GM12873 (cell line): ENCODE data around the gene PCGF2.

Experiments
- CTCF ChIP-seq: IDR thresholded peaks from 2 replicates; pipeline ENCODE4 v1.5.1; 2012; ENCODE audit warnings: low read depth, mild to moderate bottlenecking, moderate library complexity, low read length, control low read depth; ENCODE audit not compliant: insufficient read depth; ENCODE audit errors: missing control alignments

PCGF2 gene

GRCh38 chr17:38762231-38762630 lies 14.1 kb upstream of the PCGF2 start:
- no peak for TF ChIP-seq CTCF

- TF ChIP-seq CTCF = peak; percentile 58
Measured at GRCh38 chr17:38761612-38762011, 13.5 kb upstream of the PCGF2 start.

GRCh38 chr17:38753071-38753506 lies 5.0 kb upstream of the PCGF2 start:
- TF ChIP-seq CTCF = no peak

GRCh38 chr17:38752308-38753070 lies 4.4 kb upstream of the PCGF2 start, which contains the start of gene PSMB3:
Gene PSMB3, plus strand, starts transcription at chr17:38752741. Its CDS starts 86 bp downstream, at chr17:38752827.
- TF ChIP-seq CTCF = no peak

- TF ChIP-seq CTCF = no peak
Measured at GRCh38 chr17:38751808-38752307, 3.7 kb upstream of the PCGF2 start.

- TF ChIP-seq CTCF = no peak
Measured at GRCh38 chr17:38751144-38751807, 3.1 kb upstream of the PCGF2 start.
